Measurements from ENCODE around the gene MED13. TPM values are rescaled to one million over a fixed set of nuclear protein-coding genes. Genes with fewer than 3 reads are reported as not detected.

MED13 gene
- total RNA-seq, 4 donors from 2014 or later: 24.3 to 69.0 (median 51.0) TPM

DNA sequence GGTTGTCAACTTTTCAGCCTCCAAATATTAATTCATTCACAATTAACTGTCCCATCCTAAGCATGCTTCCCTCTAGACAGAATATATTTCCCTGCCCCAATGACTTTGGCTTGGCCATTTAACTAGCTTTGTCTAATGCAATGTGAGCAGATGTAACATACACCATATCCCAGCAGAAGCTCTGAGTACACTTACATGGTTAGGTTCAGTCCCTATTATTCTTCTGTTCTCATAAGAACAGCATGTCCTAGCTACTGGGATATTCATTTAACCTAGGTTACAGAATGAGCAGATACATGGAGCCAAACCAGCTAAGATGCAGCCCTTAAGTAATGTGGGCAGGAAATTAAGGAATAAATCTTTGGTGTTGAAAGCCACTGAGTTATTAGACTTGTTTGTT is 31.8 kb downstream of the MED13 start:
- intact Hi-C loops (cut with DNase I): no loop called here
- DNase-seq: no peak
- Histone ChIP-seq H3K4me3 (no peak overlapping the region), H3K27ac (no peak overlapping the region), H3K36me3 (peaks cover 0 to 80% (median 34%) of the 10 kb centered on the region in 3 donors), H3K4me1 (peaks cover 0 to 10% (median 0%) of the 10 kb centered on the region in 3 donors), H3K9me3 (no peaks in the 10 kb centered on the region), H3K27me3 (no peaks in the 10 kb centered on the region)
- TF ChIP-seq POLR2A (IDR thresholded peaks at IDR 0.05): no peak
- TF ChIP-seq, protein P1, sequence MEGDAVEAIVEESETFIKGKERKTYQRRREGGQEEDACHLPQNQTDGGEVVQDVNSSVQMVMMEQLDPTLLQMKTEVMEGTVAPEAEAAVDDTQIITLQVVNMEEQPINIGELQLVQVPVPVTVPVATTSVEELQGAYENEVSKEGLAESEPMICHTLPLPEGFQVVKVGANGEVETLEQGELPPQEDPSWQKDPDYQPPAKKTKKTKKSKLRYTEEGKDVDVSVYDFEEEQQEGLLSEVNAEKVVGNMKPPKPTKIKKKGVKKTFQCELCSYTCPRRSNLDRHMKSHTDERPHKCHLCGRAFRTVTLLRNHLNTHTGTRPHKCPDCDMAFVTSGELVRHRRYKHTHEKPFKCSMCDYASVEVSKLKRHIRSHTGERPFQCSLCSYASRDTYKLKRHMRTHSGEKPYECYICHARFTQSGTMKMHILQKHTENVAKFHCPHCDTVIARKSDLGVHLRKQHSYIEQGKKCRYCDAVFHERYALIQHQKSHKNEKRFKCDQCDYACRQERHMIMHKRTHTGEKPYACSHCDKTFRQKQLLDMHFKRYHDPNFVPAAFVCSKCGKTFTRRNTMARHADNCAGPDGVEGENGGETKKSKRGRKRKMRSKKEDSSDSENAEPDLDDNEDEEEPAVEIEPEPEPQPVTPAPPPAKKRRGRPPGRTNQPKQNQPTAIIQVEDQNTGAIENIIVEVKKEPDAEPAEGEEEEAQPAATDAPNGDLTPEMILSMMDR (IDR thresholded peaks at IDR 0.05): no peak

DNA sequence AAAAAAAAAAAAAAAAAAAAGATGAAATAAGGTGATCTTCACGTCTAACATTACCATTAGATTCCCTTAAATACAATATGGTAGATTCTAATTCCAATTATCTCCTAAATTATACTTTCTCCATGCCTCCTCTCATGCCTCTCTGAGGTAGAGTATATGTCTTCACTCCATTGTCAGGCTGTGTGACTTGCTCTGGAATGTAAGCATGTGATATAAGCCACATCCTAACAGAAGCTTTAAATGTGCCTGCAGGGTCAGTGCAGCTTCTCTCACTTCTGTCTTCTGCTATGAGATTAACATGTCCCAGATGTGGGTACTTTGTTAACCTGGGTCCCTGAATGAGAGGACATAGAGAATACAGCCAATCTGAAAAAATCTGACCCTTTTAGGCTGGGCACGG is 32.6 kb downstream of the MED13 start:
- H3K36me3 ChIP-seq: peaks cover 0 to 89% (median 41%) of the 10 kb centered on the region in 3 donors
- no peak for DNase-seq
- TF ChIP-seq, protein P1 (IDR thresholded peaks at IDR 0.05): no peak
- TF ChIP-seq POLR2A (IDR thresholded peaks at IDR 0.05): no peak
- H3K9me3 ChIP-seq: no peaks in the 10 kb centered on the region
- H3K4me1 ChIP-seq: peaks cover 0 to 10% (median 0%) of the 10 kb centered on the region in 3 donors
- intact Hi-C loops (cut with DNase I): no loop called here
- H3K27me3 ChIP-seq: no peaks in the 10 kb centered on the region
- H3K27ac ChIP-seq: no peak overlapping the region
- no peak overlapping the region for H3K4me3 ChIP-seq
- 86 to 100% methylated on average over 1 of the region's 2 CpGs for WGBS, 2 donors

DNA sequence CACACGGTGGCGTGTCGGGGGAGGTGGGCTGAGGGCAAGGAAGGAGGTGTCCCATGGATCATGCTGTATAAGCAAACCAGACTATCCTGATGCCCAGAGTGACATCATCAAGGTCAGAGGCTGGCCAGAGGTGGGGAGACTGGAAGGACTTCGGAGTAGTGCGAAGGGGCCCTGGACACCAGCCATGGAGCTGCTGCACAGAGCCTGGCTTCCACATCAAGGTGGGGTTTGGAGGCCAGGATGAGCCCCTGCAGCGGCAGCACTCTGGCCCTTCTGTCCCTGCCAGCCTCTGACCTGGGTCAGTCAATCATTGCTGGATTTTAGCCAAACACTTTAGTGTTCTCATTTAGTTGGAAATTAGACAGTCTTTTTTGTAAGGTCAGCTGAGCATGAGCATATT is 34.8 kb downstream of the MED13 start:
- H3K27me3 ChIP-seq: no peaks in the 10 kb centered on the region
- peaks cover 0 to 100% (median 41%) of the 10 kb centered on the region in 3 donors for H3K36me3 ChIP-seq
- no peaks in the 10 kb centered on the region for H3K9me3 ChIP-seq
- intact Hi-C loops (cut with DNase I): no loop called here
- no peaks in the 10 kb centered on the region for H3K4me1 ChIP-seq
- no peak overlapping the region for H3K27ac ChIP-seq
- TF ChIP-seq POLR2A (IDR thresholded peaks at IDR 0.05): no peak
- TF ChIP-seq, protein P1 (IDR thresholded peaks at IDR 0.05): no peak
- DNase-seq: no peak
- 88 to 97% methylated on average over 6 of the region's 6 CpGs for WGBS, 2 donors
- no peak overlapping the region for H3K4me3 ChIP-seq

DNA sequence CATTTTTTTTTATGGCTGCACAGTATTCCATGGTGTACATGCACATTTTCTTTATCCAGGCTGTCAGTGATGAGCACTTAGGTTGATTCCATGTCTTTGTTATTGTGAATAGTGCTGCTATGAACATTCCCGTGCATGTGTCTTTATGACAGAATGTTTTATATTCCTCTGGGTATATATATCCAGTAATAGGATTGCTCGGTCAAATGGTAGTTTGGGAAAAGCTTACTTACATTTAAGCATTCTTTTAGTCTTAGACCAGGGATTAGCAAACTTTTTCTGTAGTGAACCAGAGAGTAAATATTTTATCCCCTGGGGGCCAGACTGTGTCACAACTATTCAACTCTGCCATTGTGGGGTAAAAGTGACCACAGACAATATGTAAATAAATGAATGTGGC is 40.2 kb downstream of the MED13 start:
- DNase-seq: no peak
- TF ChIP-seq POLR2A (IDR thresholded peaks at IDR 0.05): no peak
- TF ChIP-seq, protein P1 (IDR thresholded peaks at IDR 0.05): no peak
- Histone ChIP-seq H3K9me3 (no peaks in the 10 kb centered on the region), H3K4me3 (no peak overlapping the region), H3K4me1 (no peaks in the 10 kb centered on the region), H3K36me3 (peaks cover 0 to 95% (median 29%) of the 10 kb centered on the region in 3 donors), H3K27ac (no peak overlapping the region), H3K27me3 (no peaks in the 10 kb centered on the region)
- 72 to 87% methylated on average over 2 of the region's 2 CpGs for WGBS, 2 donors
- intact Hi-C loops (cut with DNase I): no loop called here

DNA sequence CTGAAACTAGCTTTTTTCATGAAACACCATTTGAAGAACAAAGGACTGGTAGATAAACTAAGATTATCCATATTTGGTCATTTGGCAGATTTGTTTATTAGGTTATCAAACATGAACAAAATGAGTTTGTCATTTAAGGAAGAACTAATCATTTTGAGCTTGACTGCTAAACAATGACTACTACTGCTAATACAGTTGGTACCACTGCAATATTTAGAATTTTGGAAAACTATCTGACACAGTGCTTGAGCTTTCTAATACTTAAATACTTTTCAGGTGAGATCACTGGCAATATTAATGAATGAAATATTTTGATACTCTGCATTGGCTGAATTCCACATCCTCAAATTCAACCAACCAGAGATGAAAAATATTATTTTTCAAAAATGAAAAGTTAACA is 47.2 kb downstream of the MED13 start:
- Histone ChIP-seq H3K36me3 (peaks cover 0 to 82% (median 8%) of the 10 kb centered on the region in 3 donors), H3K27me3 (no peaks in the 10 kb centered on the region), H3K4me1 (no peaks in the 10 kb centered on the region), H3K27ac (no peak overlapping the region), H3K4me3 (no peak overlapping the region), H3K9me3 (no peaks in the 10 kb centered on the region)
- TF ChIP-seq, protein P1 (IDR thresholded peaks at IDR 0.05): no peak
- no peak for TF ChIP-seq POLR2A (IDR thresholded peaks at IDR 0.05)
- no peak for DNase-seq
- intact Hi-C loops (cut with DNase I): no loop called here

All from esophagus squamous epithelium (tissue), 5 donors.